Stimulated activated CD8-positive, alpha-beta memory T cell treated with anti-CD3 and anti-CD28 coated beads, Interleukin-4, amount 100 ng/mL, for 4 hours (primary cell): ENCODE measurements around the gene TAF11L10.
"Not testable (repeated sequence)": the region's sequence is repeated elsewhere in the genome, so short reads cannot be mapped to it uniquely, and the experiment has no call there.

Experiments
- DNase-seq, 2 donors: peaks; one replicate each; pipeline ENCODE4 v3.0.0-alpha.2; 2020; ENCODE audit warnings: low read depth in 2 of 2, low spot score in 1 of 2

TAF11L10 gene

GRCh38 chr5:17597728-17598127 lies at the start of gene TAF11L10:
Gene TAF11L10, minus strand, starts transcription at chr5:17597828.
- not testable (repeated sequence) for DNase-seq

- no peak for DNase-seq
Observed at GRCh38 chr5:17634160-17634559, 36.5 kb upstream of the TAF11L10 start, which contains the start of gene TAF11L14. Gene TAF11L14, plus strand, starts transcription at chr5:17634460.

- not testable (repeated sequence) for DNase-seq
Observed at GRCh38 chr5:17631788-17632187, 34.2 kb upstream of the TAF11L10 start, which contains the start of gene TAF11L13. Gene TAF11L13, plus strand, starts transcription at chr5:17632088.

- no peak for DNase-seq
Observed at GRCh38 chr5:17625686-17626085, 28.1 kb upstream of the TAF11L10 start.

GRCh38 chr5:17620627-17621026 lies 23.0 kb upstream of the TAF11L10 start:
- no peak for DNase-seq

- DNase-seq: no peak
Observed at GRCh38 chr5:17619354-17619753, 21.7 kb upstream of the TAF11L10 start.

GRCh38 chr5:17614872-17615605 lies 17.4 kb upstream of the TAF11L10 start:
- DNase-seq: no peak

GRCh38 chr5:17610092-17610491 lies 12.5 kb upstream of the TAF11L10 start, which contains the start of gene TAF11L12:
Gene TAF11L12, plus strand, starts transcription at chr5:17610392.
- DNase-seq: not testable (repeated sequence)

- not testable (repeated sequence) for DNase-seq
Observed at GRCh38 chr5:17607461-17607860, 9.8 kb upstream of the TAF11L10 start.

GRCh38 chr5:17604951-17605350 lies 7.3 kb upstream of the TAF11L10 start:
- no peak for DNase-seq

GRCh38 chr5:17603880-17604279 lies 6.3 kb upstream of the TAF11L10 start, which contains the start of gene TAF11L11:
Gene TAF11L11, plus strand, starts transcription at chr5:17604183.
- DNase-seq: not testable (repeated sequence)

- DNase-seq: not testable (repeated sequence)
Observed at GRCh38 chr5:17594255-17594654, 3.4 kb downstream of the TAF11L10 start, which contains the start of gene TAF11L9. Gene TAF11L9, minus strand, starts transcription at chr5:17594394.

GRCh38 chr5:17590860-17591259 lies 6.8 kb downstream of the TAF11L10 start, which contains the start of gene TAF11L8:
Gene TAF11L8, minus strand, starts transcription at chr5:17590960.
- not testable (repeated sequence) for DNase-seq

GRCh38 chr5:17585658-17586057 lies 12.0 kb downstream of the TAF11L10 start, which contains the start of gene TAF11L7:
Gene TAF11L7, minus strand, starts transcription at chr5:17585758.
- DNase-seq: not testable (repeated sequence)
